IMR-90 (cell line): ENCODE measurements around the gene NPAS1. TPM values are rescaled to one million over a fixed set of nuclear protein-coding genes. Genes with fewer than 3 reads are reported as not detected.

Source experiments
- ATAC-seq: fragments of 200-7000 bp; cut with Tn5 transposase; 2 replicates; pipeline ENCODE4 v1.9.1; 2020; ENCODE audit warnings: low read depth, mild to moderate bottlenecking, moderate library complexity
- BruUV-seq: library from RNA; stranded (reverse); fragments of 400-500 nt; replicated peaks from 2 replicates; lab custom pipeline; 2021; lab: Mats Ljungman, UMichigan
- CTCF ChIA-PET: fragments of 300-600 bp; formaldehyde crosslinking; extraction: SDS; loops from one replicate; lab custom pipeline; 2021; ENCODE audit warnings: antibody characterized with exemption; lab: Yijun Ruan, JAX
- POLR2A ChIA-PET: fragments of 300-600 bp; sonication (Branson Sonifier 250); formaldehyde crosslinking; loops from one replicate; lab custom pipeline; 2022; ENCODE audit warnings: antibody characterized with exemption; ENCODE audit not compliant: unreplicated experiment; lab: Charles Lee
- DNase-seq: peaks from one replicate; pipeline ENCODE4 v3.0.0; 2013
- H2AFZ ChIP-seq: replicated peaks from 2 replicates; pipeline ENCODE3; 2013; ENCODE audit warnings: low read length, mild to moderate bottlenecking; ENCODE audit not compliant: poor library complexity
- H2AK5ac ChIP-seq: 2 replicates; pipeline ENCODE4 v1.6.1; 2013; ENCODE audit warnings: low read depth, low read length, inconsistent platforms
- H2AK9ac ChIP-seq: replicated peaks from 2 replicates; pipeline ENCODE3; 2013; ENCODE audit warnings: mild to moderate bottlenecking, low read depth, low read length, moderate library complexity; ENCODE audit not compliant: poor library complexity
- H2BK120ac ChIP-seq: 2 replicates; pipeline ENCODE4 v1.6.1; 2013; ENCODE audit warnings: low read depth, low read length, inconsistent platforms
- H2BK15ac ChIP-seq: 3 replicates; pipeline ENCODE4 v1.6.1; 2013; ENCODE audit warnings: low read depth, low read length, inconsistent platforms
- H2BK20ac ChIP-seq: 2 replicates; pipeline ENCODE4 v1.6.1; 2013; ENCODE audit warnings: low read depth, mild to moderate bottlenecking, inconsistent platforms, low read length, moderate library complexity
- H2BK5ac ChIP-seq: 2 replicates; pipeline ENCODE4 v1.6.1; 2013; ENCODE audit warnings: mild to moderate bottlenecking, low read depth, low read length, inconsistent platforms; ENCODE audit not compliant: poor library complexity, severe bottlenecking
- H3K14ac ChIP-seq: replicated peaks from 2 replicates; pipeline ENCODE4 v1.6.1; 2013; ENCODE audit warnings: low read depth, low read length, inconsistent platforms
- H3K18ac ChIP-seq: 2 replicates; pipeline ENCODE4 v1.6.1; 2013; ENCODE audit warnings: low read depth, low read length, control low read depth
- H3K23ac ChIP-seq: 2 replicates; pipeline ENCODE4 v1.6.1; 2013; ENCODE audit warnings: low read depth, low read length, inconsistent platforms
- H3K27ac ChIP-seq: 2 replicates; pipeline ENCODE4 v1.5.1; 2013; ENCODE audit warnings: mild to moderate bottlenecking, control low read depth, low read length; ENCODE audit not compliant: insufficient read depth
- H3K27me3 ChIP-seq: 2 replicates; pipeline ENCODE4 v1.6.1; 2013; ENCODE audit warnings: low read length; ENCODE audit not compliant: control insufficient read depth, insufficient read depth
- H3K36me3 ChIP-seq: 2 replicates; pipeline ENCODE4 v1.6.1; 2013; ENCODE audit warnings: low read length, mixed read lengths; ENCODE audit not compliant: control insufficient read depth, insufficient read depth
- H3K4ac ChIP-seq: 2 replicates; pipeline ENCODE4 v1.6.1; 2013; ENCODE audit warnings: low read depth, low read length, inconsistent platforms
- H3K4me1 ChIP-seq: 2 replicates; pipeline ENCODE4 v1.6.1; 2013; ENCODE audit warnings: low read length, mixed read lengths; ENCODE audit not compliant: control insufficient read depth, insufficient read depth
- H3K4me2 ChIP-seq: 2 replicates; pipeline ENCODE4 v1.6.1; 2013; ENCODE audit warnings: low read depth, mild to moderate bottlenecking, control low read depth, low read length, moderate library complexity
- H3K4me3 ChIP-seq: 2 replicates; pipeline ENCODE4 v1.5.1; 2013; ENCODE audit warnings: low read depth, mild to moderate bottlenecking, control low read depth, low read length, moderate library complexity; ENCODE audit not compliant: insufficient read depth
- H3K56ac ChIP-seq: 2 replicates; pipeline ENCODE4 v1.6.1; 2013; ENCODE audit warnings: low read length, inconsistent platforms; ENCODE audit not compliant: insufficient read depth; ENCODE audit errors: extremely low read depth
- H3K79me1 ChIP-seq, 2 experiments: 2 replicates each; pipeline ENCODE4 v1.6.1; 2013; ENCODE audit warnings: low read length in 2 of 2, inconsistent platforms in 1 of 2, low read depth in 1 of 2
- H3K9ac ChIP-seq: 2 replicates; pipeline ENCODE4 v1.6.1; 2013; ENCODE audit warnings: low read depth, low read length, control low read depth
- H3K9me1 ChIP-seq: 2 replicates; pipeline ENCODE4 v1.6.1; 2013; ENCODE audit warnings: low read length, inconsistent platforms; ENCODE audit not compliant: insufficient read depth
- H3K9me3 ChIP-seq: 2 replicates; pipeline ENCODE4 v1.6.1; 2013; ENCODE audit warnings: low read length; ENCODE audit not compliant: control insufficient read depth, insufficient read depth
- H4K20me1 ChIP-seq: 2 replicates; pipeline ENCODE4 v1.6.1; 2013; ENCODE audit warnings: low read length, inconsistent platforms; ENCODE audit not compliant: insufficient read depth
- H4K5ac ChIP-seq: 2 replicates; pipeline ENCODE4 v1.6.1; 2013; ENCODE audit warnings: mild to moderate bottlenecking, low read depth, low read length, control low read depth
- H4K8ac ChIP-seq, 2 experiments: 2 replicates each; pipeline ENCODE4 v1.6.1; 2013; ENCODE audit warnings: low read depth in 2 of 2, low read length in 2 of 2, control low read depth in 1 of 2, inconsistent platforms in 1 of 2
- H4K91ac ChIP-seq: 2 replicates; pipeline ENCODE4 v1.6.1; 2013; ENCODE audit warnings: low read depth, low read length, inconsistent platforms; ENCODE audit not compliant: insufficient read depth
- BHLHE40 ChIP-seq: fragments of 150-350 bp; IDR thresholded peaks from 2 replicates; pipeline ENCODE4 v1.6.1; 2016; ENCODE audit warnings: mild to moderate bottlenecking, low read depth, low read length
- FOS ChIP-seq: fragments of 150-350 bp; IDR thresholded peaks from 2 replicates; pipeline ENCODE4 v1.6.1; 2016; ENCODE audit warnings: low read depth, low read length
- NFE2L2 ChIP-seq: fragments of 150-350 bp; IDR thresholded peaks from 2 replicates; pipeline ENCODE4 v1.6.1; 2016; ENCODE audit warnings: low read depth, mild to moderate bottlenecking, low read length
- RAD21 ChIP-seq: IDR thresholded peaks from 2 replicates; pipeline ENCODE4 v1.6.1; 2012; ENCODE audit warnings: low read length, improper control_type of control experiment
- RFX5 ChIP-seq: IDR thresholded peaks from 2 replicates; pipeline ENCODE4 v1.8.0; 2012; ENCODE audit warnings: low read depth, mild to moderate bottlenecking, low read length, moderate library complexity
- SMC3 ChIP-seq: fragments of 150-350 bp; IDR thresholded peaks from 2 replicates; pipeline ENCODE4 v1.6.1; 2016; ENCODE audit warnings: low read depth, mild to moderate bottlenecking, antibody characterized with exemption, low read length, moderate library complexity
- USF2 ChIP-seq: fragments of 150-350 bp; IDR thresholded peaks from 2 replicates; pipeline ENCODE4 v1.6.1; 2017; ENCODE audit warnings: mild to moderate bottlenecking, antibody characterized with exemption, low read length, low read depth
- WGBS, 2 experiments: methylation state at CpG; one replicate each; pipeline versions ENCODE4 v1.1.5 to v1.1.7; 2013; ENCODE audit warnings: missing lambda C conversion rate in 2 of 2; ENCODE audit not compliant: insufficient read length in 1 of 2; ENCODE audit errors: extremely low coverage in 2 of 2; 5-methylcytosine and 5-hydroxymethylcytosine counted together
- dilution Hi-C: fragments of 300-500 bp; cut with HindIII; formaldehyde crosslinking; loops from one replicate; pipeline ENCODE4 v1.14.3; 2018; ENCODE audit warnings: low sequenced_read_pairs; ENCODE audit not compliant: unreplicated experiment
- in situ Hi-C: fragments of 300-500 bp; cut with MboI; formaldehyde crosslinking; loops from 3 replicates; pipeline ENCODE4 v1.14.3; 2019; ENCODE audit warnings: low sequenced_read_pairs, inconsistent platforms, mixed read lengths
- intact Hi-C: fragments of 100-400 bp; cut with micrococcal nuclease; formaldehyde crosslinking; loops from 2 replicates; pipeline ENCODE4 v1.10.0; 2022
- polyA plus RNA-seq, 3 experiments: library from polyadenylated mRNA; depleted of rRNA; stranded (reverse); fragments of >200 nt; gene quantifications; 2 replicates each; pipeline ENCODE4 v1.2.3, GENCODE V29; 2012; ENCODE audit warnings: low replicate concordance in 1 of 3
- total RNA-seq: library from RNA; depleted of rRNA; stranded (reverse); fragments of >200 nt; gene quantifications from 2 replicates; pipeline ENCODE4 v1.2.3, GENCODE V29; 2012
- TF ChIP-seq, protein P1 (sequence below): fragments of 150-350 bp; IDR thresholded peaks from 2 replicates; pipeline ENCODE4 v1.6.1; 2016; ENCODE audit warnings: low read depth, mild to moderate bottlenecking, low read length, moderate library complexity, borderline replicate concordance

Gene NPAS1
- total and polyA plus RNA-seq, 2 of the 4 experiments (the other 2 are of a cell fraction), result 0.36 to 5.7 TPM

GRCh38 chr19:46998445-46999125 lies 21.1 kb upstream of the NPAS1 start:
- no peaks in the 10 kb centered on the region; the same call in 1 of the 2 replicates for H3K4me1 ChIP-seq
- peak overlapping the region; percentile 43 for H2AFZ ChIP-seq
- no peak for ATAC-seq
- no peak overlapping the region for H3K23ac ChIP-seq
- no peak overlapping the region for H3K4ac ChIP-seq
- no peaks in the 10 kb centered on the region; the same call in 1 of the 2 replicates for H3K9me1 ChIP-seq
- H3K56ac ChIP-seq, result no peak overlapping the region
- dilution Hi-C loops, result no loop called here
- no peak overlapping the region for H3K4me3 ChIP-seq
- no peak overlapping the region for H2BK5ac ChIP-seq
- H2BK120ac ChIP-seq, result no peak overlapping the region
- DNase-seq, result no peak
- no peak overlapping the region for H3K4me2 ChIP-seq
- H2BK15ac ChIP-seq, result no peak overlapping the region
- H3K36me3 ChIP-seq, result peaks cover 51% of the 10 kb centered on the region
- no peak overlapping the region for H3K27ac ChIP-seq
- H3K14ac ChIP-seq, result no peak overlapping the region
- 91% methylated on average over 12 of the region's 22 CpGs; no CpG with 5 or more reads in 1 of the 2 experiments for WGBS, 2 experiments
- no peak overlapping the region for H2BK20ac ChIP-seq
- no peak overlapping the region for H3K9ac ChIP-seq
- no peak overlapping the region for H3K18ac ChIP-seq
- no peak overlapping the region for H4K5ac ChIP-seq
- TF ChIP-seq USF2 (no peak), SMC3 (no peak), FOS (no peak), NFE2L2 (no peak), RFX5 (no peak), BHLHE40 (no peak), RAD21 (no peak)
- TF ChIP-seq, protein P1, sequence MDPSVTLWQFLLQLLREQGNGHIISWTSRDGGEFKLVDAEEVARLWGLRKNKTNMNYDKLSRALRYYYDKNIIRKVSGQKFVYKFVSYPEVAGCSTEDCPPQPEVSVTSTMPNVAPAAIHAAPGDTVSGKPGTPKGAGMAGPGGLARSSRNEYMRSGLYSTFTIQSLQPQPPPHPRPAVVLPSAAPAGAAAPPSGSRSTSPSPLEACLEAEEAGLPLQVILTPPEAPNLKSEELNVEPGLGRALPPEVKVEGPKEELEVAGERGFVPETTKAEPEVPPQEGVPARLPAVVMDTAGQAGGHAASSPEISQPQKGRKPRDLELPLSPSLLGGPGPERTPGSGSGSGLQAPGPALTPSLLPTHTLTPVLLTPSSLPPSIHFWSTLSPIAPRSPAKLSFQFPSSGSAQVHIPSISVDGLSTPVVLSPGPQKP, result no peak
- ChIA-PET CTCF (no interaction called here), POLR2A (no interaction called here)
- intact Hi-C loops, result no loop called here
- no peak overlapping the region for H2AK5ac ChIP-seq
- no peaks in the 10 kb centered on the region for H3K27me3 ChIP-seq
- in situ Hi-C loops, result no loop called here
- no peak overlapping the region for H2AK9ac ChIP-seq
- peaks cover 3 to 27% of the 10 kb centered on the region in 2 experiments; a peak in 2 of 4 replicates for H3K79me1 ChIP-seq
- peaks cover 13% of the 10 kb centered on the region; the same call in 1 of the 2 replicates for H4K20me1 ChIP-seq
- no peak overlapping the region for H4K91ac ChIP-seq
- no peak overlapping the region for H4K8ac ChIP-seq
- BruUV-seq, result no TSS peak
- no peaks in the 10 kb centered on the region for H3K9me3 ChIP-seq
